Kidney (tissue), 14 donors: ENCODE measurements around the gene MYH9. TPM values are rescaled to one million over a fixed set of nuclear protein-coding genes. Genes with fewer than 3 reads are reported as not detected.
"Not testable (repeated sequence)": the region's sequence is repeated elsewhere in the genome, so short reads cannot be mapped to it uniquely, and the experiment has no call there.

Source experiments
- DNase-seq, 5 donors: peaks; one replicate each; pipeline ENCODE4 v3.0.0-alpha.2; 2013 to 2020
- FAIRE-seq: peaks from 2 replicates; lab custom pipeline; 2012; peaks lifted over from hg19 to GRCh38; lab: Jason Lieb, UNC
- H3K27ac ChIP-seq, 2 donors: one replicate each; pipeline ENCODE4 v1.7.0; 2013; ENCODE audit warnings: low read depth in 2 of 2, low read length in 2 of 2, inconsistent platforms in 1 of 2
- H3K27me3 ChIP-seq: one replicate; pipeline ENCODE4 v1.7.1; 2013; ENCODE audit warnings: low read length, inconsistent platforms; ENCODE audit not compliant: control insufficient read depth, insufficient read depth
- H3K36me3 ChIP-seq, 3 donors: one replicate each; pipeline versions ENCODE4 v1.7.0 to v1.7.1; 2013; ENCODE audit warnings: low read length in 3 of 3, control low read depth in 1 of 3, inconsistent platforms in 1 of 3; ENCODE audit not compliant: insufficient read depth in 3 of 3, control insufficient read depth in 2 of 3
- H3K4me1 ChIP-seq, 3 donors: one replicate each; pipeline versions ENCODE4 v1.7.0 to v1.7.1; 2013; ENCODE audit warnings: low read length in 3 of 3, inconsistent platforms in 1 of 3, low read depth in 1 of 3; ENCODE audit not compliant: control insufficient read depth in 2 of 3, insufficient read depth in 2 of 3
- H3K4me3 ChIP-seq, 3 donors: one replicate each; pipeline versions ENCODE4 v1.7.0 to v1.8.1; 2013; ENCODE audit warnings: low read length in 3 of 3, control low read depth in 1 of 3, inconsistent platforms in 1 of 3
- H3K9ac ChIP-seq, 3 donors: one replicate each; pipeline versions ENCODE4 v1.7.0 to v1.7.1; 2013; ENCODE audit warnings: low read length in 3 of 3, control low read depth in 1 of 3, inconsistent platforms in 1 of 3
- H3K9me3 ChIP-seq, 3 donors: one replicate each; pipeline versions ENCODE4 v1.7.0 to v1.7.1; 2013; ENCODE audit warnings: low read length in 3 of 3, control low read depth in 1 of 3, inconsistent platforms in 1 of 3; ENCODE audit not compliant: control insufficient read depth in 2 of 3, insufficient read depth in 1 of 3
- CTCF ChIP-seq: IDR thresholded peaks from 3 replicates; pipeline ENCODE4 v1.5.1; 2012; ENCODE audit warnings: mild to moderate bottlenecking, moderate library complexity, borderline replicate concordance; ENCODE audit not compliant: insufficient read depth; ENCODE audit errors: extremely low read depth
- intact Hi-C: fragments of 100-400 bp; cut with DNase I; formaldehyde crosslinking; loops from one replicate; pipeline ENCODE4 v1.11.1; 2022
- polyA plus RNA-seq: library from polyadenylated mRNA; stranded (reverse); fragments of 350-450 nt; fragmentation: Illumina TruSeq; extraction: RNeasy Lipid Tissue Mini Kit (QIAGEN cat#74804); gene quantifications from one replicate; pipeline ENCODE4 v1.2.3, GENCODE V29; 2014; ENCODE audit warnings: low read depth, low replicate concordance; ENCODE audit not compliant: insufficient read depth
- total RNA-seq: library from RNA; stranded (reverse); fragmentation: NEBNext Ultra II Directional; extraction: Animal tissue kit (Norgen Biotek cat#: 25700); gene quantifications from one replicate; pipeline ENCODE4 v1.2.1, GENCODE V29; 2021
- donor health status: control.
- donor health status: control.
- donor health status: control.
- donor health status: control.
- donor health status: control.
- donor health status: DM: yes; HTN: yes; CAD: no.
- donor health status: Normal renal cell carcinoma (clear cell type).

The MYH9 gene
- total and polyA plus RNA-seq, 2 donors from 2014 or later = 85.2 to 655 TPM

- H3K36me3 ChIP-seq = peaks cover 0 to 2% (median 0%) of the 10 kb centered on the region in 3 donors
- peaks cover 0 to 16% (median 2%) of the 10 kb centered on the region in 3 donors for H3K4me1 ChIP-seq
- no peak for TF ChIP-seq CTCF
- no peak overlapping the region for H3K9ac ChIP-seq
- no peaks in the 10 kb centered on the region for H3K9me3 ChIP-seq
- intact Hi-C loops = no loop called here
- DNase-seq (no peak), FAIRE-seq (no peak)
- no peak overlapping the region for H3K4me3 ChIP-seq
- H3K27ac ChIP-seq = no peak overlapping the region
- no peaks in the 10 kb centered on the region for H3K27me3 ChIP-seq
Measured at GRCh38 chr22:36257308-36257707, 130.5 kb downstream of the MYH9 start.

- TF ChIP-seq CTCF = no peak
- no peak for DNase-seq
- H3K27ac ChIP-seq = no peak overlapping the region
- H3K36me3 ChIP-seq = peaks cover 0 to 2% (median 0%) of the 10 kb centered on the region in 3 donors
- no peak overlapping the region for H3K4me3 ChIP-seq
- intact Hi-C loops = no loop called here
- H3K27me3 ChIP-seq = no peaks in the 10 kb centered on the region
- FAIRE-seq = no peak
- no peak overlapping the region for H3K9ac ChIP-seq
- no peaks in the 10 kb centered on the region for H3K9me3 ChIP-seq
- H3K4me1 ChIP-seq = peaks cover 0 to 16% (median 2%) of the 10 kb centered on the region in 3 donors
Measured at GRCh38 chr22:36256478-36256877, 131.3 kb downstream of the MYH9 start.

- intact Hi-C loops, H3K4me3 ChIP-seq, DNase-seq, FAIRE-seq, H3K9me3 ChIP-seq, H3K36me3 ChIP-seq, H3K27me3 ChIP-seq, H3K9ac ChIP-seq: not testable (repeated sequence)
- Histone ChIP-seq H3K27ac (peak overlapping the region; percentile 51 to 65), H3K4me1 (peaks cover 0 to 16% (median 2%) of the 10 kb centered on the region in 3 donors)
Measured at GRCh38 chr22:36255572-36255971, 132.2 kb downstream of the MYH9 start.

- FAIRE-seq (no peak), DNase-seq (peak in 1 of 5 donors; percentile 63)
- Histone ChIP-seq H3K9ac (peak overlapping the region in 2 of 3 donors; percentile 3 to 85), H3K27ac (peak overlapping the region; percentile 51 to 67), H3K9me3 (no peaks in the 10 kb centered on the region), H3K4me3 (peak overlapping the region in 2 of 3 donors; percentile 67 to 77), H3K36me3 (no peaks in the 10 kb centered on the region), H3K27me3 (no peaks in the 10 kb centered on the region), H3K4me1 (peaks cover 0 to 16% (median 2%) of the 10 kb centered on the region in 3 donors)
- intact Hi-C loops = no loop called here
- TF ChIP-seq CTCF = no peak
Measured at GRCh38 chr22:36253523-36254490, 134.0 kb downstream of the MYH9 start.
